ENCODE data around the gene F9. TPM values are rescaled to one million over a fixed set of nuclear protein-coding genes. Genes with fewer than 3 reads are reported as not detected.

Gene F9
- total and polyA plus RNA-seq, 2 of the 8 experiments (the other 6 are each of a cell fraction or from before 2014, with no cell fraction given), result not detected

DNA sequence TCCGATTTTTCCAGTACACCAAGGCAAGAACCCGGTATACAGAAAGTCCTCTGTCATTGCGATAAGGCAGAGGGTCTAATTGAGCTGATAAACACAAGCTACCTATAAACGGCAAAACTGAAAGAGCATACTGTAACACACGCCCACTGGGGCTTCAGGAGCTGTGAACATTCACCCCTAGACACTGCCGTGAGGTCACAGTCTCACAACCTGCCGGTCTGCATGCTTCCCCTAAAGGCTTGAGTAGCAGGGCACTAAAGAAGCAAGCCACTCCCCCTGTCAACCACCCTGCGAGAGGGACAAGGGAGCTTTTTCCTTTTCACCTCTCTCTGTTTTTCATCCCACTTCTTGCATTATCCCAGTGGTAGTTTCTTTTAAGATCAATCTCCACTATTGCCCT, 22.4 kb upstream of the F9 start (continued):
- TF ChIP-seq, protein P1, sequence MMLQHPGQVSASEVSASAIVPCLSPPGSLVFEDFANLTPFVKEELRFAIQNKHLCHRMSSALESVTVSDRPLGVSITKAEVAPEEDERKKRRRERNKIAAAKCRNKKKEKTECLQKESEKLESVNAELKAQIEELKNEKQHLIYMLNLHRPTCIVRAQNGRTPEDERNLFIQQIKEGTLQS (IDR thresholded peaks at IDR 0.05; ENCODE audit: insufficient read depth, low read depth, low read length), result no peak
- no peak for TF ChIP-seq SP4 (IDR thresholded peaks at IDR 0.05; ENCODE audit: low read length)
- TF ChIP-seq, protein P2, sequence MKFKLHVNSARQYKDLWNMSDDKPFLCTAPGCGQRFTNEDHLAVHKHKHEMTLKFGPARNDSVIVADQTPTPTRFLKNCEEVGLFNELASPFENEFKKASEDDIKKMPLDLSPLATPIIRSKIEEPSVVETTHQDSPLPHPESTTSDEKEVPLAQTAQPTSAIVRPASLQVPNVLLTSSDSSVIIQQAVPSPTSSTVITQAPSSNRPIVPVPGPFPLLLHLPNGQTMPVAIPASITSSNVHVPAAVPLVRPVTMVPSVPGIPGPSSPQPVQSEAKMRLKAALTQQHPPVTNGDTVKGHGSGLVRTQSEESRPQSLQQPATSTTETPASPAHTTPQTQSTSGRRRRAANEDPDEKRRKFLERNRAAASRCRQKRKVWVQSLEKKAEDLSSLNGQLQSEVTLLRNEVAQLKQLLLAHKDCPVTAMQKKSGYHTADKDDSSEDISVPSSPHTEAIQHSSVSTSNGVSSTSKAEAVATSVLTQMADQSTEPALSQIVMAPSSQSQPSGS (IDR thresholded peaks at IDR 0.05; ENCODE audit: low read length), result no peak

Data from H1 (cell line).